ENCODE measurements around the gene CCNL1. TPM values are rescaled to one million over a fixed set of nuclear protein-coding genes. Genes with fewer than 3 reads are reported as not detected.

Gene CCNL1
- total and polyA plus RNA-seq, 2 of the 8 experiments (the other 6 are each of a cell fraction or from before 2014, with no cell fraction given) = 64.5 to 68.6 TPM

DNA sequence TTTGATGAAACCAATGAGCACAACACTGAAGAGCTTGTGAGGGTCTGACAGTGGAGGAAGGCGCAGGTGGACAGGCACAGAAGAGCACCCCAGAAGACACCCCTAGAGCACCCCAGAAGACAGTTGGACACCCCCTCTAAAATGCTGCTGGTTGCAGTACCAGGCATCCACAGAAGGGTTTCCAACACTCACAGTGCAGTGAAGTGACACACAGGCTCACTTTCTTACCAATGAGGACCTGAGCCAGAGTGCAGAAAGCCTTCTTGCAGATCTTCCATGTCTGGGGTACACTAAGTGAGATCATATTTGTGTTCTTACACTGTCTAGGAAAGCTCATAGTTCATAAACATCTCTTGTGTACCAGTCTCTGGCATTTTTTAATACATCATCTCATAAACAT, 27.6 kb downstream of the CCNL1 start:
- Histone ChIP-seq H2BK120ac (replicated peaks; ENCODE audit: low read depth, low read length) (no peak overlapping the region), H2BK15ac (ENCODE audit: low read length) (no peak overlapping the region), H3K4me2 (ENCODE audit: insufficient read depth in 1 of 2, low read depth in 2 of 2, low read length in 2 of 2) (no peak overlapping the region), H2BK20ac (ENCODE audit: low read length) (no peak overlapping the region), H3K23ac (ENCODE audit: insufficient read length) (no peak overlapping the region), H3K27ac (ENCODE audit: low read depth, low read length) (no peak overlapping the region), H3K23me2 (ENCODE audit: low read depth, low read length) (no peaks in the 10 kb centered on the region; the same call in 1 of the 2 replicates), H3K9me3 (ENCODE audit: insufficient read depth in 2 of 2, low read depth in 1 of 2, low read length in 1 of 2) (no peaks in the 10 kb centered on the region), H2AK5ac (ENCODE audit: low read depth, low read length) (no peak overlapping the region), H2BK5ac (ENCODE audit: low read depth, low read length) (no peak overlapping the region), H3K36me3 (ENCODE audit: control insufficient read depth in 2 of 4, insufficient read depth in 4 of 4, low read length in 3 of 4) (no peaks in the 10 kb centered on the region), H3K9ac (replicated peaks in 1 of 4; ENCODE audit: extremely low read depth in 1 of 4, low read depth in 3 of 4, low read length in 3 of 4) (no peak overlapping the region), H3K79me2 (ENCODE audit: control insufficient read depth in 1 of 2, insufficient read depth in 2 of 2, low read length in 2 of 2) (no peaks in the 10 kb centered on the region), H3K4ac (replicated peaks; ENCODE audit: insufficient read length, low read depth, low read length) (no peak overlapping the region), H3K56ac (replicated peaks; ENCODE audit: insufficient read length, low read depth, low read length) (no peak overlapping the region), H3K14ac (ENCODE audit: insufficient read length) (no peak overlapping the region), H2BK12ac (ENCODE audit: low read depth, low read length) (no peak overlapping the region), H4K8ac (ENCODE audit: extremely low read depth, insufficient read depth, low read length) (no peak overlapping the region), H3K79me1 (ENCODE audit: low read depth, low read length) (no peaks in the 10 kb centered on the region), H3K4me3 (ENCODE audit: extremely low read depth in 1 of 4, insufficient read depth in 2 of 4, low read depth in 3 of 4, low read length in 4 of 4) (no peak overlapping the region), H3K4me1 (replicated peaks in 1 of 4; ENCODE audit: control insufficient read depth in 3 of 4, insufficient read depth in 4 of 4, low read length in 3 of 4) (peaks cover 5 to 15% (median 9%) of the 10 kb centered on the region in 4 experiments; a peak in 6 of 7 replicates), H4K5ac (ENCODE audit: insufficient read length, low read depth, low read length) (no peak overlapping the region), H4K20me1 (replicated peaks in 1 of 2; ENCODE audit: control insufficient read depth in 1 of 2, insufficient read depth in 2 of 2, low read length in 2 of 2) (no peaks in the 10 kb centered on the region), H4K91ac (replicated peaks; ENCODE audit: insufficient read length, low read length) (no peak overlapping the region), H3K18ac (ENCODE audit: extremely low read depth, low read length) (no peak overlapping the region), H2AFZ (ENCODE audit: low read length) (no peak overlapping the region), H3K27me3 (replicated peaks in 1 of 4; ENCODE audit: control insufficient read depth in 3 of 4, extremely low read depth in 1 of 4, insufficient read depth in 3 of 4, low read length in 3 of 4) (no peaks in the 10 kb centered on the region; a peak in 2 of 7 replicates)
- ChIA-PET CTCF (ENCODE audit: partially characterized antibody) (interaction anchor here (1.9 to 36.5 kb wide), 3 partner anchors 12 to 981 kb away, joined by 5 to 1014 read pairs (median 9); no protein-coding TSS in a partner anchor), POLR2A (ENCODE audit: partially characterized antibody) (no interaction called here)
- WGBS, 2 experiments (ENCODE audit: extremely low coverage in 1 of 2, insufficient coverage in 1 of 2, insufficient read length in 1 of 2, insufficient replicate concordance in 2 of 2, low coverage in 1 of 2, low lambda C conversion rate in 2 of 2, missing lambda C conversion rate in 1 of 2) = 70% methylated on average over 1 of the region's 1 CpG; no CpG with 5 or more reads in 1 of the 2 experiments
- TF ChIP-seq RAD21 (IDR thresholded peaks at IDR 0.05 in 1 of 2, conservative IDR thresholded peaks at IDR 0.05 in 1 of 2; ENCODE audit: low read depth in 2 of 2, low read length in 2 of 2) (no peak), SP4 (IDR thresholded peaks at IDR 0.05; ENCODE audit: low read length) (no peak), KDM5A (IDR thresholded peaks at IDR 0.05; ENCODE audit: low read length) (no peak), GTF2F1 (IDR thresholded peaks at IDR 0.05; ENCODE audit: borderline replicate concordance, low read depth, low read length) (no peak), POLR2AphosphoS5 (IDR thresholded peaks at IDR 0.05; ENCODE audit: low read depth, low read length) (no peak), JUN (IDR thresholded peaks at IDR 0.05; ENCODE audit: low read depth, low read length) (no peak), CEBPB (IDR thresholded peaks at IDR 0.05; ENCODE audit: low read depth, low read length) (no peak), PHF8 (conservative IDR thresholded peaks at IDR 0.05; ENCODE audit: low read depth, low read length) (no peak)
- TF ChIP-seq, protein P1, sequence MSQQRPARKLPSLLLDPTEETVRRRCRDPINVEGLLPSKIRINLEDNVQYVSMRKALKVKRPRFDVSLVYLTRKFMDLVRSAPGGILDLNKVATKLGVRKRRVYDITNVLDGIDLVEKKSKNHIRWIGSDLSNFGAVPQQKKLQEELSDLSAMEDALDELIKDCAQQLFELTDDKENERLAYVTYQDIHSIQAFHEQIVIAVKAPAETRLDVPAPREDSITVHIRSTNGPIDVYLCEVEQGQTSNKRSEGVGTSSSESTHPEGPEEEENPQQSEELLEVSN (IDR thresholded peaks at IDR 0.05) = no peak
- DNase-seq (ENCODE audit: low read depth in 1 of 2, low spot score in 2 of 2) (no peak), FAIRE-seq (no peak)
